RWPE2 (cell line): ENCODE measurements around the gene FGFR1OP2.

Experiments
- ATAC-seq: fragments of 200-7000 bp; cut with Tn5 transposase; 3 replicates; pipeline ENCODE4 v1.9.1; 2021; ENCODE audit warnings: low read depth
- DNase-seq: peaks from one replicate; pipeline ENCODE4 v3.0.0-alpha.2; 2020; ENCODE audit warnings: low spot score
- H3K27ac ChIP-seq: fragments of 450-650 bp; 2 replicates; pipeline ENCODE4 v1.5.1; 2017; ENCODE audit warnings: mild to moderate bottlenecking; ENCODE audit not compliant: poor library complexity, severe bottlenecking
- H3K27me3 ChIP-seq: fragments of 250-450 bp; sonication (Bioruptor Pico); 2 replicates; pipeline ENCODE4 v1.5.1; 2021; ENCODE audit warnings: mild to moderate bottlenecking, moderate library complexity; ENCODE audit not compliant: insufficient read depth, poor library complexity, severe bottlenecking
- H3K36me3 ChIP-seq: fragments of 250-450 bp; sonication (Bioruptor Pico); 2 replicates; pipeline ENCODE4 v1.5.1; 2020; ENCODE audit warnings: low read depth, mild to moderate bottlenecking, moderate library complexity
- H3K4me1 ChIP-seq: fragments of 250-450 bp; sonication (Bioruptor Pico); 2 replicates; pipeline ENCODE4 v1.5.1; 2021; ENCODE audit warnings: mild to moderate bottlenecking, moderate library complexity; ENCODE audit not compliant: insufficient read depth, poor library complexity, severe bottlenecking
- H3K4me3 ChIP-seq: fragments of 250-450 bp; sonication (Bioruptor Pico); 2 replicates; pipeline ENCODE4 v1.5.1; 2021; ENCODE audit warnings: mild to moderate bottlenecking, moderate library complexity; ENCODE audit not compliant: severe bottlenecking
- H3K9me3 ChIP-seq: fragments of 250-450 bp; sonication (Bioruptor Pico); 2 replicates; pipeline ENCODE4 v1.5.1; 2021; ENCODE audit warnings: mild to moderate bottlenecking, moderate library complexity; ENCODE audit not compliant: severe bottlenecking
- TF ChIP-seq, protein P1 (sequence below): fragments of 450-650 bp; IDR thresholded peaks from one replicate; pipeline ENCODE4 v1.5.1; 2017; ENCODE audit warnings: mild to moderate bottlenecking, moderate library complexity; ENCODE audit not compliant: poor library complexity, severe bottlenecking

Gene FGFR1OP2

DNA sequence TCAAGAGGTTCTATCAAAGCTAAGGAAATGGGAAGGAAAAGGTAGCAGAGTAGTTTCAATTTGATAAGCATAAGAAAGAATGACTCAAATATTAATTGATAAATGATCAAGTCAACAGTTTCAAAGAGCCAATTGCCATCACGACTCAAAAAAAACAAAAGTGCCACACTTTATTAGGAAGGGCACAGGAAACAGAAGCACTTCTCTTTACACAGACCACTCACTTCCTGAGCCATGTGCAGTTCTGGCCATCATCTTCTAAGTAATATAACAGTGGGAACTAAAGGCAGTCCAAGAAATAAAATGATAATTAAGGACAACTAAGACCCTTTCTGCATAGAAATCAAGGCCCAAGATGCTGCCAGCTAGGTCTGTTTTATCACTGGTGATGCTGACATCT lies 62.7 kb downstream of the FGFR1OP2 start:
- Histone ChIP-seq H3K27ac (no peak overlapping the region), H3K4me3 (no peak overlapping the region), H3K4me1 (no peaks in the 10 kb centered on the region), H3K9me3 (no peaks in the 10 kb centered on the region), H3K27me3 (no peaks in the 10 kb centered on the region), H3K36me3 (peaks cover 4% of the 10 kb centered on the region; the same call in 1 of the 2 replicates)
- no peak for DNase-seq
- TF ChIP-seq, protein P1, sequence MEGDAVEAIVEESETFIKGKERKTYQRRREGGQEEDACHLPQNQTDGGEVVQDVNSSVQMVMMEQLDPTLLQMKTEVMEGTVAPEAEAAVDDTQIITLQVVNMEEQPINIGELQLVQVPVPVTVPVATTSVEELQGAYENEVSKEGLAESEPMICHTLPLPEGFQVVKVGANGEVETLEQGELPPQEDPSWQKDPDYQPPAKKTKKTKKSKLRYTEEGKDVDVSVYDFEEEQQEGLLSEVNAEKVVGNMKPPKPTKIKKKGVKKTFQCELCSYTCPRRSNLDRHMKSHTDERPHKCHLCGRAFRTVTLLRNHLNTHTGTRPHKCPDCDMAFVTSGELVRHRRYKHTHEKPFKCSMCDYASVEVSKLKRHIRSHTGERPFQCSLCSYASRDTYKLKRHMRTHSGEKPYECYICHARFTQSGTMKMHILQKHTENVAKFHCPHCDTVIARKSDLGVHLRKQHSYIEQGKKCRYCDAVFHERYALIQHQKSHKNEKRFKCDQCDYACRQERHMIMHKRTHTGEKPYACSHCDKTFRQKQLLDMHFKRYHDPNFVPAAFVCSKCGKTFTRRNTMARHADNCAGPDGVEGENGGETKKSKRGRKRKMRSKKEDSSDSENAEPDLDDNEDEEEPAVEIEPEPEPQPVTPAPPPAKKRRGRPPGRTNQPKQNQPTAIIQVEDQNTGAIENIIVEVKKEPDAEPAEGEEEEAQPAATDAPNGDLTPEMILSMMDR: no peak
- ATAC-seq: no peak

DNA sequence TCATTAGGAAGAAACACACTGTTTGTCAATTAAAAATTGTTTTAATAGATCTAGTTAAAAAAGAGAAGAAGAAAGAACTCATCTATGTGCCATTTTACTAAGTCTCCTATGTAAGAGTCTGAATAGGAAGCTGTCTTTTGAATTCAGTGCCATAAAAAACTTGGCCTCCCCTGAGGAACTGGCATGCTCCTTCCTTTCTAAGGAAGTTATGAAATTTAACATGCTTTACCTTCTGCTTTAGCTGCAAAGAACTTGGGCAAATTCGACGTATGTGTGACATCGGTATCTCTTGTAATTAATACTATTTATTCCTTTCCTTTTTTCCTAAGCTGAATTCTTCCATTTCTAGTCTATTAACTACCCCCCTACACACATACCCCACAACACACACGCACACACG lies 63.4 kb downstream of the FGFR1OP2 start:
- Histone ChIP-seq H3K9me3 (no peaks in the 10 kb centered on the region), H3K4me3 (no peak overlapping the region)
- no peak for DNase-seq

GRCh38 chr12:27002141-27002540 lies 63.9 kb downstream of the FGFR1OP2 start:
- DNase-seq (no peak), ATAC-seq (no peak)
- Histone ChIP-seq H3K27me3 (no peaks in the 10 kb centered on the region), H3K4me3 (no peak overlapping the region), H3K4me1 (no peaks in the 10 kb centered on the region), H3K9me3 (no peaks in the 10 kb centered on the region), H3K36me3 (peaks cover 4% of the 10 kb centered on the region; the same call in 1 of the 2 replicates), H3K27ac (no peak overlapping the region)
- TF ChIP-seq, protein P1: no peak

More for the DNA sequence above, 63.4 kb downstream of the FGFR1OP2 start:
- Histone ChIP-seq H3K36me3 (peaks cover 4% of the 10 kb centered on the region; the same call in 1 of the 2 replicates), H3K27ac (no peak overlapping the region), H3K27me3 (no peaks in the 10 kb centered on the region), H3K4me1 (no peaks in the 10 kb centered on the region)
- TF ChIP-seq, protein P1: no peak
- ATAC-seq: no peak

GRCh38 chr12:27003421-27004381 lies 65.4 kb downstream of the FGFR1OP2 start:
- no peak overlapping the region for H3K27ac ChIP-seq
- no peak overlapping the region for H3K4me3 ChIP-seq
- no peaks in the 10 kb centered on the region for H3K9me3 ChIP-seq
- no peak for ATAC-seq
- H3K36me3 ChIP-seq: peaks cover 4% of the 10 kb centered on the region; the same call in 1 of the 2 replicates
- no peaks in the 10 kb centered on the region for H3K4me1 ChIP-seq
- no peak for DNase-seq
- TF ChIP-seq, protein P1: no peak
- H3K27me3 ChIP-seq: no peaks in the 10 kb centered on the region

GRCh38 chr12:27005495-27005894 lies 67.2 kb downstream of the FGFR1OP2 start:
- Histone ChIP-seq H3K36me3 (peaks cover 4% of the 10 kb centered on the region; the same call in 1 of the 2 replicates), H3K4me1 (peaks cover 4% of the 10 kb centered on the region), H3K27ac (no peak overlapping the region), H3K27me3 (no peaks in the 10 kb centered on the region), H3K9me3 (no peaks in the 10 kb centered on the region), H3K4me3 (no peak overlapping the region)
- no peak for DNase-seq
- TF ChIP-seq, protein P1: no peak
- ATAC-seq: no peak
